GM18867 (cell line): ENCODE data around the gene SCN8A.
"Not testable (repeated sequence)": the region's sequence is repeated elsewhere in the genome, so short reads cannot be mapped to it uniquely, and the experiment has no call there.

ENCODE experiments used
- ATAC-seq: cut with Tn5 transposase; IDR thresholded peaks from one replicate; pipeline ENCODE4 v1.9.1; 2021; ENCODE audit warnings: mild to moderate bottlenecking, moderate library complexity; ENCODE audit not compliant: unreplicated experiment

SCN8A gene

DNA sequence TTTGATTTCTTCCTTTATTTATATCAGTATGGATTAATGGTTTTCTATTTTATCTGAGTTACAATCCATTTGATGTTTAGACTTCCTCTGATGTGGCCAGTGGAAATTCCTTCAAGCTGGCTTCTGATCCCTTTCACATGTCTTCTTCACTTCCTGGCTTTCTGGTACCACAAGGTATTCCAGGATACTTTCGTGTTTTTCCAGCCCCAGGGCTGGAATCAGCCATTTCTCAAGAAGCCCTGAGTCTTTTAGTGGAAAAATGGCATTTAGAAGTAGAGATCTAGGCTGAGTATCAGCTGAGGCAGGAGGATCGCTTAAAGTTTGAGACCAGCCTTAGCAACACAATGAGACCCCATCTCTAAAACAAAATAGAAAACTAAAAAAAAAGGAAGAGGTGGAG lies 164.2 kb downstream of the SCN8A start:
- ATAC-seq = no peak

DNA sequence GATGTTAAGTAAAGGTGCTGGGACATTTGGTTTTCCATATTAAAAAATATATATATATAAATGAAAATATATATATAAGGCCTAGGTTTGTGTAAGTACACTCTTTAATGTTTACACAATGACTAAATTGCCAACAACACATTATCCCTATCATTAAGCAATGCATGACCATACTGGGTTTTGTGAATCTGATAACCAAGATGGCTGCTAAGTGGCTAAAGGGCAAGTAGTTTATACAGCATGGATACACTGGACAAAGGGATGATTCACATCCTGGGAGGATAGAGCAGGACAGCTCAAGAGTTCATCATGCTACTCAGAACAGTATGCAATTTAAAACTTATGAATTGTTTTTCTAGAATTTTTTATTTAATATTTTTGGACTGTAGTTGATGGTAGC lies 168.1 kb downstream of the SCN8A start:
- no peak for ATAC-seq

DNA sequence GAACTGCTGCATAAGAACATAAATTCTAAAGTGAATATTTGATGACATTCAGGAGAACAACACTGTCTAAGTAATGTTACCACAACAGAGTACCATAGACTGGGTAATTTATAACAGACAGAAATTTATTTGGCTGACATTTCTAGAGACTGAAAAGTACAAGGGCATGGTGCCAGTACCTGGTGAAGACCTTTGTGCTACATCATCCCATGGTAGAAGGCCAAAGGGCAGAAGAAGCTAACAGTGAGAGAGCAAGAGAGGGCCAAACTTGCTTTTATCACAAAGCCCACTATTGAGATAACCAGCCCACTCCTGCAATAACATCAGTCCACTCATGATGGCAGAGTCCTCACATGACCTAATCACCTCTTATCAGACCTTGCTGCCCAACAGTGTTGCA lies 168.7 kb downstream of the SCN8A start:
- ATAC-seq = no peak

DNA sequence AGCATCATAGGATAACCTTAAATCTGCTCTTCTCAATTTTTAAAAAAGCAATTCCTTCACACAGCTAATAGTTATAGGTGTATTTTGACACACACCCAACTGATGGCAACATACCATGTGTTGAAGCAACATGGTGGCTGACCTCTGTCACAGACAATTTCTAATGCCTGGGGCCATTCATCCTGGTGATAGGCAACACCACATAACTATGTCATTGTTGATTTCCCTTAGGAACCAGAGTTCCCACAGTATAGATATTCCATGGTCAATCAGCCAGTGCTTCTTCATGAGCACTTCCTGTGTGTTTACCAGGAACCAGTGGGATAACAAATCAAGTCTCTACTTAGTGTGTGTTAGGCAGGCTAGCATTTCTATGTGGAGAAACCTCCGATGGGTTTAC lies 169.2 kb downstream of the SCN8A start:
- ATAC-seq = no peak

DNA sequence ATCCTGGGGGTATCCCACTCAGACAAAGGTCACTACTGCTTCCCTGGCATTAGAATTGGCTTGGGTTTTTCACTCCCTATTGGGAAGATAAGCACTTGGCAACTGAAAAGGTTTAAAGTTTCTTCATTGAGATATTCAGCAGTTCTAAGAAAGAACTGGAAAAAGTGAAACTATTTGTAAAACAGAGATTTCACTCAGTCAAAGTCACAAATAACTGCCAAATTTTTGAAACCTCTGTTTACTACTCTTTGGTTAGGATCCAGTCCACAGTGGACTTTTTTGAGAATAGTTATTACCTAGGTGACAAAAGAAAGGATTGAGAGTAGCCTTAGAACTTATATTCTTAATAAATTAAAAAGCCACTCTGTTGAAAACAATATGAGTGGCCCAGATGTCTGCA lies 172.7 kb downstream of the SCN8A start:
- no peak for ATAC-seq

DNA sequence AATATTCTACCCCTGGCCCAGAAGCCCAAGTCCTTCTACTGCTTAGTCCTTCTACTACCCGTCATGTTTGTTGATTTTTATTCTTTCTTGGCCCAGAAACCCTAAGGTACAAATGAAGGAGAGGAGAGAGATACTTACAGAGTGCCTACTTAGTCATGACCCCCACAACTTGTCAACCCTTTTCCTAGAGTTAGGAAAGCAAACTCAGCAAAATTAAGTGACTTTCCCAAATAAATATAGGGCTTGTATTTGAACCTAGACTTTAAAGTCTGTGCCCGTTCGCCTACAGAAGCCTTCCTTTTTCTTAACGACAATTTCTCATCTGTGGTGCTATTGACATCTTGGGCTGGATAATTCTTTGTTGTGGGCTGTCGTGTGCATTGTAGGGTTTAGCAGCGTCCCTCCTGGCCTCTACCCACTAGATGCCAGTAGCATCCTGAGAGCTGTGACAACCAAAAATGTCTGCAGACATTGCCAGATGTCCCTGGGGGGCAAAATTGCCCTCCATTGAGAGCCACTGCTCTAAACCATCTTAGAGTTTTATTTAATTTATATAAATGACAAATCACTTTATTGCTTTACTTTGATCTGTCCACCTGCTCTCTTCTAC lies 175.1 kb downstream of the SCN8A start:
- ATAC-seq = no peak

DNA sequence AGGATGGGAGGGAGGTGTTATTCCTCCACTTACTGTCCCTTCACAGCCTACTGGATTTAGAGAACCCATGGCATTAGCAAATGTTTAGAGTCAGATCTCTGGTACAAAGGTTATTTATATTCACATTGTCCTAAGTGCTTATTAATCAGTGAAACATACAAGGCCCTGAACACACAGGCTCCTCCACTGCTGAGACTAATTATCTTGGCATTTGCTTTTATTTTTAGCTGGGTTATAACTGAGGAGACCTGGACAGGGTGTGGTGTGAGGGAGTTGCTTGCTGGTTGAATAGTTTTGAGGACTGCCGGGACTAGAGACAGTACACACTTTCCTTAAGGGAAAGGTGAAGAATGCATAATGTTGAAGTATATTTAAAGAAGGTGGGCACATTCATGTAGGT lies 180.0 kb downstream of the SCN8A start:
- no peak for ATAC-seq

DNA sequence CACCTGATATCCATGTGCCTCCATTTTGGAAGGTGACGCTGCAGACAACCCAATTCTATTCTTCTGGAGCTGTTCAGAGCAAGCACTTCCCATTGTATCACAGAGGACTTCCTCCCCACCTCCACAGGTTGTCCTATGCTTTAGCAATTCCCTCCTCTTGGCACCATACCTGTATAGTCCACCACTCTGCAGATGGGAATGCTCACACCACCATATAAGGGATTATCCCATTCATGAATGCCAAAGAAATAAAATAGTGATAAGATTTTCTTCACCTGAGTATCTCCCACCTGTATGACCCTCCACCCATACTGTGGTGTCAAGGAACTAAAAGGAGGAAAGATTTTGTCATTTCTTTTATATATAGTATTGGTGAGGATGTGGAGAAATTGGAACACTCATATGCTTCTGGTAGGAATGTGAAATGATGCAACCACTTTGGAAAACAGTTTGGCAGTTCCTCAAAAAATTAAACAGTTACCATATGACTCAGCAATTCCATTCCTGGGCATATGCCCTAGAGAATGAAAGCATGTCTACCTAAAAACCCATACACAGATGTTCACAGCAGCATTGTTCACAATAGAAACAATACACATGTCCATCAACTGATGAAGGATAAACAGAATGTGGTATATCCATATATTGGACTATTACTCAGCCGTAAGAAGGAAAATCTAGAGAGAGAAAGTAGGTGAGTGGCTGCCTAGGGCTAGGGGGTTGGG lies 182.3 kb downstream of the SCN8A start:
- ATAC-seq = no peak

DNA sequence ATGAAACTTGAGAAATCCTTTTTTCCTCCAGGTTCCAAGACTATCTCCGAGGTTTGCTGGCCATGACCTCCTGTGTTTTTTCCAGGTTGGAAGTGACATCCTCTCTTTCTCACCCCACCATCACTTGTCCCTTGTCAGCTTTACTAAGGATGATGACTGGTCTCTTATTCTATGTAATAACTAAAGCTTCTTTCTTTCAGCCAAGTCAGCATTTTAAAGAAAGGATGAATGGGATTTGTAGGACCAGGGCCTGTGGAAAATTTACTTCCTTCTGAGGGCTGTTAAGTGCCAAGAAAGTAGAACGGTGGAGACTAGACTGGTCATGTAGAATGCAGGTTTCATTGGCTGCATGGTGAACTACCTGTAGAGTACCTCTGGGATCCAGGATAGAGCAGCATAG lies 183.9 kb downstream of the SCN8A start:
- ATAC-seq = no peak

DNA sequence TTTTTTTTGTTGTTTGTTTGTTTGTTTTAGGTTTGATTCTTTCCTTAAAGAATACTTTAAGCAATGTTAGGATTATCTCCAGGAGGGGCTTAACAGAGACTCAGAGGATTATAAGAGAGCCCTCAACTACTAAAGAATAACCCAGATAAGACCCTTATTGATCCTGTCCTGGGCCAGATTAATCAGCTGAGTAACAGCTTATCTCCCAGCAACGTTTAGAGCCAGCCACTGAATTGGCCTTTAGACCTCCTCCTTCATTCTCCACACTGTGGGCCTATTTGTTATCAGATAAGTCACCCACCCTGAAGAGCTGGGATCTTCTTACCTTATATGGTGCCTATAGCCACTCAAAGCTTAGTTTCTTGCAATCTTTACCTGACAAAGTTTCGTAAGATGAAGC lies 186.4 kb downstream of the SCN8A start:
- no peak for ATAC-seq

DNA sequence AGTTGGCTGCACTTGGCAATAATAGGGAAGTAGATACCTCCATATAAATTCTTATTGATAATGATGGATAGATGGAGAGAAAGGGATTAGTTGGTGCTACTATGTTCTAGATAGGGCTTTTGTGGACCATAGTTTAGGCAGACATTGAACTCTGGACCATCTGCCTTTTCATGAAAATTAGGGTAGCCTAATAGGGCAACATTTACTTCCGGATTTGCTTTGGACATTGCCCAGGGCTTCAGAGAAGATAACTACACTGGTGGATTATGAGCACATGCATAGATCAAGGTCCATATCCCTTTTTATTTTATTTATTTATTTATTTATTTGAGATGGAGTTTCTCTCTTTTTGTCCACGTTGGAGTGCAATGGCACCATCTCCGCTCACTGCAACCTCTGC lies 186.9 kb downstream of the SCN8A start:
- ATAC-seq = no peak

DNA sequence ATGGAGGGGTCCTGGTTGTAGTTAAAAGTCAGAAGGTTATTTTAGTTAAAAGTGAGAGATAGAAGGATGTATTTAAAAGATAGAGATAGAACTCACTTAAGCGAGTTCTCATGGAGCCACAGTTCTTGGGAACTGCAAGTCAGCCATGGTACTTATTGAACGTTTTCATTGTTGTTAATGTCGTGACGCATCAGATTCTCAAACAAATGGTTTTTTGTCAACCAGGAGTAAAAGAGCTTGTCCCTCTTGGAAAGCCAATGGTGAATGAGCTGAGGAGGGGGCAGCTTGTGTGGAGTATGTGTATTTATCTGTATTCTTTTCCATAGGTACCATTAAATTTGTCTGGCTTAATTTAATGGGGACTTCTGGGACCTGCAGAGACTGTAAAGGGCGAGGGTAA lies 188.8 kb downstream of the SCN8A start:
- no peak for ATAC-seq

DNA sequence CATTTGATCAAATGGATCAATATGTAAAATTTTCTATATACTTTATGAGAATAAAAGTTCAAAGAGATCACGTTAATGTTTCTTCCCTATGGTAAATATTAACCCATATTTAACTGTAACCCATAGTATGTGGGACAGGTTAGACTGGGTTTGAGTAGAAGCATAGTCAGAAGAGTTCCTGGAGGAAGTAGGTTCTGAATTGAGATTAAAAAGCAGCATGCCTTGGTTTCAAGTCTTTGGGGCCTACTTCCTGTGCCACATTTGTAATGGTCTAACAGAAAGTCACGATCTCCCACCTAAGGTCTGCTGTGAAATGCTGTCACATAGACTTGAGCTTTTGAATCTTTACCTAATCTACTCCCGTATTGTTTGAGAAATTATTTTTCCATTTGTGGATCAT lies 193.7 kb downstream of the SCN8A start:
- ATAC-seq = no peak

DNA sequence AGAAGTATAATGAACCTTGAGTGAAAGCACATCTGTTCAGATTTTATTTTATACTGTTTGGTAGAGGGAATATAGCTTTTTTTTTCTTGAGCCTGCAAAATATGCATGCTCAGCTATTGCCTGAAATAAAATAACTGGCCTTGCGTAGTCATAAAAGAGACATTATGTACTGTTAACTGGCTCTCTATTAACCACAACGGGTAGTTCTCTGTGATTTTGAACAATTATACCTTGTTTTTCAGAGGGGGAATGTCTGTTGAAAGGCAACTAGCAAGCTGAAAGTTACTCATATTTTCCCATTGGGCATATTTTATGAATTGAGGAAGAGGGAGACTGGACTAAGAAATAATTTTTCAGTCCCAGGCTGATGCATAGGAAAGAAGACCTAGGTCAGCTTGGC lies 194.9 kb downstream of the SCN8A start:
- ATAC-seq = no peak

DNA sequence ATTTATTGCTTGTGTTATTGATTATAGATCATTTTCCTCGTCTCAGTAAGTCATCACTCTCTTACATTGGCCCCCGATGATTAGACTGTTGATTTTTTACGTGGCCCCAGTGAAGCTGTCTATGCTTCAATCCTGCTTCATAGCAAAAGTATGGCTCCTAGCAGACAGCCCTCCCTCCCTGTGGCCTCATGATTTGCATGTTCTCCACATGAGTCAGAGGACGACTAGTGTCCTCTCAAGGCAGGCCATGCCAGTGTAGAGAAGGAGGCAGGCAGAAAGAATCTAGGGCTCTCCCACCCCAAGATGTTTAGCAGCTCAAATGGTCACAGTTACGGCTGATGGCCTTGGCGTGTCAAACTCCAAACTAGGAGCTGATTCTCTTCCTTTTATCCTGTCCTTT lies 197.8 kb downstream of the SCN8A start:
- no peak for ATAC-seq

DNA sequence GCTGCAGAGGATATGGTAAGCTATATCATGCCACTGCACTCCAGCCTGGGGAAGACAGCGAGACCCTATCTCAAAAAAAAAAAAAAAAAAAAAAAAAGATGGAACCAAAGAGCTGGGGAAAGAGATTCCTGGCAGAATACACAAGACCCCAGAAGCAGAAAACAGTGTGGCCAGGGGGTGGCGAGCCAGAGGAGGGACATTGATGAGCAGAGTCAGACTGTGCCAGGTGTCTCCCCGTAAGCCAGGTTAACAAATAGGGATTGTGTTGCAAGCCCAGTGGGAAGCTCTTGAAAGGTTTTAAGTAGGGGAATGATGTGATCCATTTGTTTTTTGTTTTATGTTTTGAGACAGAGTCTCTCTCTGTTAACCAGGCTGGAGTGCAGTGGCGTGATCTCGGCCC lies 201.4 kb downstream of the SCN8A start:
- ATAC-seq = no peak

DNA sequence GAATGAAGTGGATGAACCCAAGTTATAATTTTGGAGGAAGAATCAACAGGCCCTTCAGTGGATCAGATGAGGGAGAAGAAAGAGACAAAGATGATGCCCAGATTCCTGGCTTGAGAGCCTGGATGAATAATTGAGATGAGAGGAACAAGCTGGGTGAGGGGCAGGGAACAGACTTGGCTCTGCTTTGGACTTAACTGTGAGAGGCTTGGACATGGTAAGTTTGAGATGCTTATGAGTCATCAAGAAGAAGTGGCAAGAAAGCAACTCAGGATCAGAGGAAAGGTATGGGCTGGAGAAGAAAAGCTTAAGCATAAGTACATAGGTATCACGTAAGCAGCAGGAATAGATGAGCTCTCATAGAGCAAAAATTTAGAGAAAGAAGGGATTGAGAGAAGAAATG lies 202.2 kb downstream of the SCN8A start:
- ATAC-seq = no peak

DNA sequence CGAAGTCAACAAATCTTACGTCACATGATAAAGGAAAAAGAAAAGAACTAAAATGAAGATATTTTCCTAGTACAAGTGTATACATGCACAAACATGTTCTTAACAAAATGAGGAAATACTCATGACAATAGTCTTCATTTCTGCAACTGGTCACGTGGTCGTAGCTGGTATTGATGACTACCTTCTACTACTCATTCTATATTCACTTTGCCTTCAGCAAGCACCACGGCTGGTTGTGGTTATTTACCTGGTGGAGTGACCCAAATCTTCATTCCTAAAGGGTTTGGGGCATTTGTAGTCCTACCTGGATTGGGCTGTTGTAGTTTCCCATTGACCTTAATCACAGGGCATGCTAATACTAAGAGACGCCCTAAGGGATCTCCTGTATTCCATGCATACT lies 206.3 kb downstream of the SCN8A start:
- no peak for ATAC-seq

DNA sequence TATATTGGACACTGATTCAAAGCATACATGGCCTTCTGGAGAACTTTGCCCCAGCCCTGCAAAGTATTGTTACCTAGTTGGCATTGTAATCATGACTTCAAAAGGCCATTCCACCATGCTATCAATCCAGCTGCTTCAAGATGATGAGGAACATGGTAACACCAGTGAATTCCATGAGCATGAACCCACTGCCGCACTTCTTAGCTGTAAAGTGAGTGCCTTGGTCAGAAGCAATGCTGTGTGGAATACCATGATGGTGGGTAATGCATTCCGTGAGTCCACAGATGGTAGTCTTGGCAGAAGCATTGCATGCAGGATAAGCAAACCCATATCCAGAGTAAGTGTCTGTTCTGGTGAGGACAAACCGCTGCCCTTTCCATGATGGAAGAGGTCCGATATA lies 207.0 kb downstream of the SCN8A start:
- ATAC-seq = not testable (repeated sequence)

DNA sequence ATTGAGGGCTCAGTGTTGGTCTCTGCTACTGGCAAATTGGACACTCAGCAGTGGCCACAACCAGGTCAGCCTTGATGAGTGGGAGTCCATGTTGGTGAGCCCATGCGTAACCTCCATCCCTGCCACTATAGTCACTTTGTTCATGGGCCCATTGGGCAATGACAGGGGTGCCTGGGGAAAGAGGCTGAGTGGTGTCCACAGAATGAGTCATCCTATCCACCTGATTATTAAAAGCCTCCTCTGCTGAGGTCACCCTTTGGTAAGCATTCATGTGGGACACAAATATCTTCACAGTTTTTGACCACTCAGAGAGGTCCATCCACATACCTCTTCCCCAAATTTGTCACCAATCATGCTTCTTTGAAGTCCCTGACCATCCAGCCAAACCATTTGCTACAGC lies 207.5 kb downstream of the SCN8A start:
- ATAC-seq = no peak

DNA sequence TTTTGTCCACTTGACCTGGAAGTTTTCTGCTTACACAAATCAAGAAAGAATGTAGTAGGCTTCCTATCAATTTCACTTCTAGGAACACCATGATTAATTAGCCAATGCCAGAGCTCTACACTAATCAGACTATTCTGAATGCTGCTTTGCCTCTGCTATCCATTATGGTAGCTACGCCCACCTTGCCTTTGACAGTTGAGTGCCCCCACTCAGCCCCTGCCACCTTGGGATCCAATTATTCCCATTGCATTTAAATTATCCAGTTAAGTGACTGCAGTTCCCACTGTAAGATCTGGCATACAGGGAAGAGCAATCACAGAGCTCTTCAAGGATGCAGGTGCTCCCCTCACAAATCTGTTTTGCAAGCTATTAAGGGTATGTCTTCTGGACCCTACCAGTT lies 210.0 kb downstream of the SCN8A start:
- no peak for ATAC-seq

DNA sequence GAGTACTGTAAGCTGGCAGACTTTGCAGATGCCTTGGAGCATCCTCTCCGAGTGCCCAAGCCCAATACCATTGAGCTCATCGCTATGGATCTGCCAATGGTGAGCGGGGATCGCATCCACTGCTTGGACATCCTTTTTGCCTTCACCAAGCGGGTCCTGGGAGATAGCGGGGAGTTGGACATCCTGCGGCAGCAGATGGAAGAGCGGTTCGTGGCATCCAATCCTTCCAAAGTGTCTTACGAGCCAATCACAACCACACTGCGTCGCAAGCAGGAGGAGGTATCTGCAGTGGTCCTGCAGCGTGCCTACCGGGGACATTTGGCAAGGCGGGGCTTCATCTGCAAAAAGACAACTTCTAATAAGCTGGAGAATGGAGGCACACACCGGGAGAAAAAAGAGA lies 215.9 kb downstream of the SCN8A start:
- no peak for ATAC-seq

DNA sequence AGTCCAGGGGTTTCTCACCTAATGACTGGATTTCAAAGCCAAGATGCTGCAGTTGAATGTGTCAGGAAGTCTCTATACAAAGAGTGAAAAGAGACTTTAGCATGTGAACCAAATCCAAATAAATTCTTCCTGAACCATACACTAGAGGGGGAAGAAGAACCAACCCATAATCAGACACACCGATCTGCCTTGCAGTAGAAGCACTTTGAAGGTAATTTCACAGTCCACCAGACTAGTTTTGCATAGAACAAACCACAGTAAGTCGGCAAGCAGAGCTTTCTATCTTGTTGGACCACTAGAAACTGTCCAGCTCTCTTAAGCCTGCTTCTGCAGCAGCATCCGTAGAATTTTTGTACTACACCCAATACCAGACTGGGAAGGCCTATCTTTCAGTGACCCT lies 218.2 kb downstream of the SCN8A start:
- no peak for ATAC-seq
